ENCODE measurements around the gene INTS11.

GRCh38 chr1:1274299-1274930, 50.0 kb downstream of the INTS11 start:
- no peak for TF ChIP-seq EP300 (IDR thresholded peaks at IDR 0.05; ENCODE audit: borderline replicate concordance)
- no peak for TF ChIP-seq ZBTB7A (IDR thresholded peaks at IDR 0.05; ENCODE audit: low read depth)
- no peak for TF ChIP-seq MAX (IDR thresholded peaks at IDR 0.05)
- no peak for TF ChIP-seq CEBPB (IDR thresholded peaks at IDR 0.05)
- no peak for TF ChIP-seq TAF1 (IDR thresholded peaks at IDR 0.05; ENCODE audit: low read depth)
- TF ChIP-seq RAD21 (IDR thresholded peaks at IDR 0.05; ENCODE audit: low read depth), result no peak
- TF ChIP-seq REST (IDR thresholded peaks at IDR 0.05; ENCODE audit: low read depth), result no peak
- TF ChIP-seq NFIC (IDR thresholded peaks at IDR 0.05), result no peak
- no peak for TF ChIP-seq CREB1 (IDR thresholded peaks at IDR 0.05; ENCODE audit: low read depth)
- TF ChIP-seq TEAD4 (IDR thresholded peaks at IDR 0.05), result no peak
- no peak for TF ChIP-seq FOXM1 (IDR thresholded peaks at IDR 0.05; ENCODE audit: borderline replicate concordance, low read depth)
- no peak for TF ChIP-seq YY1 (IDR thresholded peaks at IDR 0.05; ENCODE audit: low read depth)
- TF ChIP-seq EGR1 (IDR thresholded peaks at IDR 0.05), result no peak
